HG03064 (cell line): ENCODE results near the gene LRRC30.
"Not testable (repeated sequence)": the region's sequence is repeated elsewhere in the genome, so short reads cannot be mapped to it uniquely, and the experiment has no call there.

Experiments
- ATAC-seq: cut with Tn5 transposase; IDR thresholded peaks from one replicate; pipeline ENCODE4 v1.9.1; 2021; ENCODE audit warnings: low read depth; ENCODE audit not compliant: unreplicated experiment

The LRRC30 gene

GRCh38 chr18:7230626-7231349 is at the start of gene LRRC30:
Gene LRRC30 (plus strand): TSS chr18:7231089. CDS start chr18:7231139, 50 bp downstream.
- no peak for ATAC-seq

DNA sequence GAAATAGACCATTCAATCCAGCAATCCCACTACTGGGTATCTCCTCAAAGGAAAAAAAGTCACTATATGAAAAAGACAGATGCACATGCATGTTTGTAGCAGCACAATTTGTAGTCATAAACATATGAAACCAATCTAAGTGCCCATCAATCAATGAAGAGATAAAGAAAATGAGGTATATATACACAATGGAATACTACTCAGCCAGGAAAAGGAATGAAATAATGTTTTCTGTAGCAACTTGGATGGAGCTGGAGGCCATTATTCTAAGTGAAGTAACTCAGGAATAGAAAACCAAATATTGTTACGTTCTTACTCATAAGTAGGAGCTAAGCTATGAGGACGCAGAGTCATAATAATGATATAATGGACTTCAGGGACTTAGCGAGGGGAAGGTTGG is 45.2 kb upstream of the LRRC30 start:
- ATAC-seq = no peak

- no peak for ATAC-seq
These were observed 40.2 kb upstream of the LRRC30 start for GRCh38 chr18:7190547-7191156.

DNA sequence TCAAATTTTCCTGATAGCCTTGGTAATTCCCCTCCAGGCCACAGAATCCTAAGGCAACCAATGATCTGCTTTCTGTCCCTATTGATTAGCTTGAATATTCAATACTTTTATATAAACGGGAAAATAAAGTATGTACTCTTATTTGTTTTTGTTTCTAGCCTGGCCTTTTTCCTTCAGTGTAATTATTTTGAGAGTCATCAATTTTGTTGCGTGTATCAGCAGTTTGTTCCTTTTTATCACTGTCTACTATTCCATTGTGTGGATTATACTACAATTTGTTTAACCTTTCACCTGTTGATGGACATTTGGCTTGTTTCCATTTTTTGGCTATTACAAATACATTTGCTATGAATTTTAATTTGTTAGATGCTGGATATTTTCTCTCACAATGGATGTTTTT is 39.2 kb upstream of the LRRC30 start:
- ATAC-seq = no peak

GRCh38 chr18:7195266-7195665 is 35.6 kb upstream of the LRRC30 start:
- no peak for ATAC-seq

- ATAC-seq = no peak
These were observed 34.5 kb upstream of the LRRC30 start for GRCh38 chr18:7196421-7196820.

- ATAC-seq = no peak
These were observed 33.0 kb upstream of the LRRC30 start for GRCh38 chr18:7197854-7198253.

DNA sequence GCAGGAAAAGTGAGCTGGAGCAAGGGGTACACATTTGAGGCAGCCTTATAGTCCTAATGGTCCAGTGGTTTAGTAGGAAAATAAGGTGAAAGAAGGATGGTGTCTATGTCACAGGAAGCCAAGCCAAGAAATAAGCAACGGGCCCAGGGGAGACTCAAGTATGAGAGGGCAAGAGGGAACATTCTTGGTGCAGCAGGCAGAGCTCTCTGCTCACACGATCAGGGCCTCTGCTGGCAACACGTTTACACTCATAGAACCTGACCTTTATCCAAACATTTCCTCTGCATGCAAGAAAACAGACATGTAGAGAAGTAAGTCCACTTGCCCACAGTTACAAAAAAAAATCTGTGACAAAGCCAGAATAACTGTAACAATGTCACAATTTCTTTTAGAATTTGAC is 32.6 kb upstream of the LRRC30 start:
- ATAC-seq = no peak

- no peak for ATAC-seq
These were observed 29.8 kb upstream of the LRRC30 start for GRCh38 chr18:7201096-7201495.

GRCh38 chr18:7202169-7202568 is 28.7 kb upstream of the LRRC30 start:
- no peak for ATAC-seq

DNA sequence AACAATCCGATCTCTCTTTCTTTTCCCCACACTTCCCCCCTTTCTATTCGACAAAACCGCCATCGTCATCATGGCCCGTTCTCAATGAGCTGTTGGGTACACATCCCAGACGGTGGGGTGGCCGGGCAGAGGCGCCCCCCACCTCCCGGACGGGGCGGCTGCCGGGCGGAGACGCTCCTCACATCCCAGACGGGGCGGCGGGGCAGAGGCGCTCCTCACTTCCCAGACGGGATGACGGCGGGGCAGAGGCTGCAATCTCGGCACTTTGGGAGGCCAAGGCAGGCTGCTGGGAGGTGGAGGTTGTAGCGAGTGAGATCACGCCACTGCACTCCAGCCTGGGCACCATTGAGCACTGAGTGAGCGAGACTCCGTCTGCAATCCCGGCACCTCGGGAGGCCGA is 27.3 kb upstream of the LRRC30 start:
- not testable (repeated sequence) for ATAC-seq

- ATAC-seq = no peak
These were observed 25.5 kb upstream of the LRRC30 start for GRCh38 chr18:7205346-7205745.

DNA sequence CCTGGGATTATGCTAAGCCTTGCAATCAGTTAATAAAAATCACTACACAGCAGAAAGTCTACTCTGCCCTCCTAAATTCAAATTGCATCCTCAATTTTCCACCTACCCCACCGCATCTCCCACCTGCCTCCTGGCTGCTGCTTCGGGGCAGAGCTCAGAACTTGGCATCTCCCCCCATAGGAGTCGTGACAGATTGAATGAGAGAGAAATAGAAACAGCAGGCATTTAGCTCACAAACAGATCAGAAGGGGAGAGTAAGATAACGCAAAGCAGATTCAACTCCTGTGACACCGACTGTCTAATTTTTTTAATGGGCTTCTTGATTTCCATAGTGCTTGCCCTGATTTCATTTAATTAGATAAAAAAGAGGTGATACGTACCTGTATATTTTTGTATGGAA is 24.7 kb upstream of the LRRC30 start:
- ATAC-seq = no peak

DNA sequence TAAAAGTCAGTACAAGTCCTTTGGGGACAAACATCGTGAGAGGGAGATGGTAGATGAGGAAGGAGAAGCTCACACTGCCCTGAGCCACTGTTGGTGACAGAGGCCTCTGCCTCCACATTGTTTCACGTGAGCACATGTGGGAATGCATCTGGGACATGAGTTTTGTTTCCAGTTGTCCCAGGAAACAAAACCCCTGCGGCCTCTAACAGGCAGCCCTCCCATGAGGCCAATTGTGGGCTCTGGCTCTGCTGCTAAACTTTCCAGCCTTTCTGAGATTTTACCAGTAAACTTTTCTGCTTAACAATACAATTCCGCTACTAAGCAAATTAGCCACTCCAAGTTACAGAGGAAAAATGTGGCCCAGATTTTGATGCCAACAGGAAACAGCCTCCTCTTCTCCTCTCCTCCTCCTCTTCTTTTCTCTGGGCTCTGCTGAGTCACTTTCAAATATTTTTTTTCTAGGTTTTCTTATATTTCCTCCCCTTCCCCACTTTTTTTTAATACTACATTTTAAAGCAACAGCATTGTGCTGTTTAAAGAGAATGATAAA is 23.4 kb upstream of the LRRC30 start:
- no peak for ATAC-seq

GRCh38 chr18:7221424-7222155 is 9.3 kb upstream of the LRRC30 start:
- ATAC-seq = no peak

DNA sequence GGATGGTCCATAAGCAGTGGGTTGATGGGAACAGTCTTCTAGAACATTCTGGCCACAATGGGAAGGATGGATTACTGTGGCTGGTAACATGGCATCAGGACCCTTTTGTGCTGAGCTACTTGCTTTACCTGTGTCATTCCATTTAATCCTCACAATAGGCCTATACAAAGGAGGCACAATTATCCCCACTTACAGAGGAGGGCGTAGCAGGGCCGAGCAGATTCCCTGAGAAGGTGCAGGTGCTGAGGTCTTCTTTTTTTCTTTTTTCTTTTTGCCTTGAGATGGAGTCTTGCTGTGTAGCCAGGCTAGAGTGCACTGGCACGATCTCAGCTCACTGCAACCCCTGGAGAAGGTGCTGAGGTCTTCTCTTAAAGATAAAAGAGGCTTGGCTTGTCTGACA is 6.7 kb upstream of the LRRC30 start:
- no peak for ATAC-seq

DNA sequence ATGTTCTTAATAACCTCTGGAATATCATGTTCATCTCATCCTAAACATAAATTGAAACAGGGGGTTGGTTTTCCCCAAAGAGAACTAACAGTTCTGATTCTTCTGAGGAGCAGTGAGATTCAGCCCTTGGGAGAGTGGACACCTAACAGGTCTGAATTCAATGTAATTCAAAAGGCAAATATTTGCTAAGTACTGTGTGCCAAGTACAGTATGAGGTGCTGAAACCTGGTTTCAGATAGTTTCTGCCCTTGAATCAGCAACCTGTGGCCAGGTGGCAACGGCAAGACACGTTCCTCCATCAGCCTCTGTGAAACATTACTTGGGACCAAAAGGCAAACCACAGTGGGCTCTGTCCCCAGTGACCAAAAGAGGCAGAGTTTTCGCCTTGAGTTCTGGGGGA is 1.3 kb downstream of the LRRC30 start:
- ATAC-seq = no peak

- no peak for ATAC-seq
These were observed 2.4 kb downstream of the LRRC30 start for GRCh38 chr18:7233134-7233810.

DNA sequence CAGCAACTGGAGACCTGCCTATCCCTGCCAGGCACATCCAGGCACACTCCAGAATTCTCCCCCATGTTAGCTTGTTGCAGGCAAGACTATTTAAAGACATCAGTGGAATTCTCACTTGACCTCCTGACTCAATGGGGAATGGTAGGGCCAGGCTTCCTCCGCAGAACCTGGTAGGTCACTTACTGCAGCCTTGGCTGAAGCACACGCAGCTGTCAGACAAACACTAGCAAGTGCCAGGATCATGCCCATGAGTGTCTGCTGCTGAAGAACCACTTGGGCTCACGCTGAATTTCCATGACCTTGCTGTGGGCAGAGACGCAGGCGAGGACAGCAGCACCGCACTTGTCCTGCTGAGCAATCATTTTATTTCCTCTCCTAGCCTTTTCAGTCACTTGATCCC is 3.2 kb downstream of the LRRC30 start:
- no peak for ATAC-seq

GRCh38 chr18:7234956-7235355 is 4.1 kb downstream of the LRRC30 start:
- ATAC-seq = no peak

DNA sequence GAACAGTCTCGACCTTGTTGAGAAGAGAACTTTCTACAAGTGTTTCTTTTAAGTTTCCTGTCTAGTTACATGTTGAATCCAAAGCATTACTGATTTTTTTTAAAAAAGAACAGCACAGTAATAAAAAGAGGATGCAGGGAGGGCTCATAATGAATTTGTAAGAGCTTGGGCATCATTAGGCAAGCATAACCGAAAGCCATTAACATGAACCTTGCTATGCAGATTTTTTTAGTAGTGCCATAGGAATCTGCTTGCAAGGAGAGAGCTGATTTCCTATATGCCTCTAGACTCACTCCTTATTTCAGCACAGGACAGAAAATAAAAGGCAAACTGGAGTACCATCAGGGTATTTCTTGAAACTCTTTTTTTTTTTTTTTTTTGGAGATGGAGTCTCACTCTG is 5.2 kb downstream of the LRRC30 start:
- no peak for ATAC-seq
